Endodermal cell (in vitro differentiated cells): Measurements from ENCODE around the gene LARGE1. TPM values are rescaled to one million over a fixed set of nuclear protein-coding genes. Genes with fewer than 3 reads are reported as not detected.

ENCODE experiments used
- DNase-seq: peaks from one replicate; pipeline ENCODE4 v3.0.0-alpha.2; 2017
- H3K27ac ChIP-seq: 2 replicates; pipeline ENCODE4 v1.5.1; 2013; ENCODE audit warnings: mild to moderate bottlenecking, low read depth, low read length, moderate library complexity
- H3K27me3 ChIP-seq: 2 replicates; pipeline ENCODE4 v1.6.1; 2013; ENCODE audit warnings: mild to moderate bottlenecking, low read length, moderate library complexity; ENCODE audit not compliant: insufficient read depth, control insufficient read depth, poor library complexity, severe bottlenecking
- H3K36me3 ChIP-seq: 2 replicates; pipeline ENCODE4 v1.7.0; 2013; ENCODE audit warnings: mild to moderate bottlenecking, low read length, moderate library complexity; ENCODE audit not compliant: control insufficient read depth, insufficient read depth
- H3K4me1 ChIP-seq: one replicate; pipeline ENCODE4 v1.7.0; 2013; ENCODE audit warnings: low read length; ENCODE audit not compliant: control insufficient read depth, insufficient read depth
- H3K4me3 ChIP-seq: 2 replicates; pipeline ENCODE4 v1.5.1; 2013; ENCODE audit warnings: mild to moderate bottlenecking, low read length, moderate library complexity
- H3K9ac ChIP-seq: 2 replicates; pipeline ENCODE4 v1.6.1; 2013; ENCODE audit warnings: mild to moderate bottlenecking, low read length, moderate library complexity; ENCODE audit not compliant: poor library complexity, severe bottlenecking; ENCODE audit errors: extremely low read depth
- H3K9me3 ChIP-seq: 2 replicates; pipeline ENCODE4 v1.6.1; 2013; ENCODE audit warnings: mild to moderate bottlenecking, low read length, moderate library complexity; ENCODE audit not compliant: control insufficient read depth
- H3K27ac Mint-ChIP-seq: 2 replicates; pipeline ENCODE4 v1.8.0; 2020; ENCODE audit warnings: mixed read lengths
- H3K27me3 Mint-ChIP-seq: 2 replicates; pipeline ENCODE4 v1.8.0; 2021; ENCODE audit warnings: mild to moderate bottlenecking, mixed read lengths; ENCODE audit not compliant: insufficient read depth
- H3K36me3 Mint-ChIP-seq: 2 replicates; pipeline ENCODE4 v1.8.0; 2020; ENCODE audit warnings: low read depth, mixed read lengths
- H3K4me1 Mint-ChIP-seq: 2 replicates; pipeline ENCODE4 v1.8.0; 2020; ENCODE audit warnings: mixed read lengths
- H3K4me3 Mint-ChIP-seq: 2 replicates; pipeline ENCODE4 v1.8.0; 2020; ENCODE audit warnings: mild to moderate bottlenecking, moderate library complexity, mixed read lengths
- H3K9me3 Mint-ChIP-seq: 2 replicates; pipeline ENCODE4 v1.8.0; 2020; ENCODE audit warnings: mild to moderate bottlenecking, mixed read lengths
- WGBS, 2 experiments: methylation state at CpG; one replicate each; pipeline versions ENCODE4 v1.1.5 to v1.1.7; 2013; ENCODE audit warnings: missing lambda C conversion rate in 2 of 2, mixed read lengths in 1 of 2; ENCODE audit not compliant: insufficient coverage in 1 of 2, insufficient read length in 1 of 2; 5-methylcytosine and 5-hydroxymethylcytosine counted together
- total RNA-seq, 2 donors: library from RNA; stranded (reverse); fragmentation: NEBNext Ultra II Directional in 1 of 2; extraction: Animal tissue kit (Norgen Biotek cat#: 25700) in 1 of 2; gene quantifications; 2 replicates in 1 of 2; 3 replicates in 1 of 2; pipeline ENCODE4 v1.2.1, GENCODE V29; 2021
- TF ChIP-seq, protein P1 (sequence below): fragments of 200-600 bp; sonication (generic); conservative IDR thresholded peaks from 2 replicates; pipeline ENCODE4 v1.5.0; 2021; ENCODE audit warnings: antibody characterized with exemption, mild to moderate bottlenecking

LARGE1 gene
- total RNA-seq, 2 donors from 2014 or later, result 17.5 to 24.3 TPM

DNA sequence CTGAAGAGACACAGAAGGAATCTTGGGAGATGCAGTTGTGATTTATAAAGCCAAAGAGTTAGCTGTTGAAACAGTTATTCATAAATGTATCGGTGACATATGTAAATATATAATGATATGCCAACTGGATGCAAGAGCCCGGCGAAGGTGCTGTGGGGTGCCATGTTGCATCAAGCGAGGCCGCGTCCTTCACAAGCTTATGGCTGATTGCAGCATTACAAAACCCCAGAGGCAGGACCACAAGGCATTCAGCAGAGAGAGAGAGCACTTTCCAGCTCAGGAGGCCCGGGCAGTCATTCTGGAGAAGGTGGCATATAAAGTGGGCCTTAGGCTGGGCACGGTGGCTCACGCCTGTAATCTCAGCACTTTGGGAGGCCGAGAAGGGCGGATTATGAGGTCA, 65.6 kb downstream of the LARGE1 start:
- H3K27me3 Mint-ChIP-seq, result peaks cover 100% of the 10 kb centered on the region
- H3K4me1 ChIP-seq, result no peaks in the 10 kb centered on the region
- WGBS, 2 experiments, result 93 to 98% methylated on average over 11 of the region's 11 CpGs
- TF ChIP-seq, protein P1, sequence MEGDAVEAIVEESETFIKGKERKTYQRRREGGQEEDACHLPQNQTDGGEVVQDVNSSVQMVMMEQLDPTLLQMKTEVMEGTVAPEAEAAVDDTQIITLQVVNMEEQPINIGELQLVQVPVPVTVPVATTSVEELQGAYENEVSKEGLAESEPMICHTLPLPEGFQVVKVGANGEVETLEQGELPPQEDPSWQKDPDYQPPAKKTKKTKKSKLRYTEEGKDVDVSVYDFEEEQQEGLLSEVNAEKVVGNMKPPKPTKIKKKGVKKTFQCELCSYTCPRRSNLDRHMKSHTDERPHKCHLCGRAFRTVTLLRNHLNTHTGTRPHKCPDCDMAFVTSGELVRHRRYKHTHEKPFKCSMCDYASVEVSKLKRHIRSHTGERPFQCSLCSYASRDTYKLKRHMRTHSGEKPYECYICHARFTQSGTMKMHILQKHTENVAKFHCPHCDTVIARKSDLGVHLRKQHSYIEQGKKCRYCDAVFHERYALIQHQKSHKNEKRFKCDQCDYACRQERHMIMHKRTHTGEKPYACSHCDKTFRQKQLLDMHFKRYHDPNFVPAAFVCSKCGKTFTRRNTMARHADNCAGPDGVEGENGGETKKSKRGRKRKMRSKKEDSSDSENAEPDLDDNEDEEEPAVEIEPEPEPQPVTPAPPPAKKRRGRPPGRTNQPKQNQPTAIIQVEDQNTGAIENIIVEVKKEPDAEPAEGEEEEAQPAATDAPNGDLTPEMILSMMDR, result no peak
- peaks cover 7% of the 10 kb centered on the region for H3K9me3 Mint-ChIP-seq
- no peak overlapping the region for H3K4me3 Mint-ChIP-seq
- H3K27me3 ChIP-seq, result peaks cover 95% of the 10 kb centered on the region
- H3K4me1 Mint-ChIP-seq, result peaks cover 19% of the 10 kb centered on the region
- H3K9ac ChIP-seq, result no peak overlapping the region
- no peak overlapping the region for H3K27ac ChIP-seq
- H3K27ac Mint-ChIP-seq, result no peak overlapping the region
- H3K36me3 Mint-ChIP-seq, result no peaks in the 10 kb centered on the region
- H3K9me3 ChIP-seq, result no peaks in the 10 kb centered on the region
- H3K36me3 ChIP-seq, result no peaks in the 10 kb centered on the region
- DNase-seq, result no peak
- no peak overlapping the region for H3K4me3 ChIP-seq

DNA sequence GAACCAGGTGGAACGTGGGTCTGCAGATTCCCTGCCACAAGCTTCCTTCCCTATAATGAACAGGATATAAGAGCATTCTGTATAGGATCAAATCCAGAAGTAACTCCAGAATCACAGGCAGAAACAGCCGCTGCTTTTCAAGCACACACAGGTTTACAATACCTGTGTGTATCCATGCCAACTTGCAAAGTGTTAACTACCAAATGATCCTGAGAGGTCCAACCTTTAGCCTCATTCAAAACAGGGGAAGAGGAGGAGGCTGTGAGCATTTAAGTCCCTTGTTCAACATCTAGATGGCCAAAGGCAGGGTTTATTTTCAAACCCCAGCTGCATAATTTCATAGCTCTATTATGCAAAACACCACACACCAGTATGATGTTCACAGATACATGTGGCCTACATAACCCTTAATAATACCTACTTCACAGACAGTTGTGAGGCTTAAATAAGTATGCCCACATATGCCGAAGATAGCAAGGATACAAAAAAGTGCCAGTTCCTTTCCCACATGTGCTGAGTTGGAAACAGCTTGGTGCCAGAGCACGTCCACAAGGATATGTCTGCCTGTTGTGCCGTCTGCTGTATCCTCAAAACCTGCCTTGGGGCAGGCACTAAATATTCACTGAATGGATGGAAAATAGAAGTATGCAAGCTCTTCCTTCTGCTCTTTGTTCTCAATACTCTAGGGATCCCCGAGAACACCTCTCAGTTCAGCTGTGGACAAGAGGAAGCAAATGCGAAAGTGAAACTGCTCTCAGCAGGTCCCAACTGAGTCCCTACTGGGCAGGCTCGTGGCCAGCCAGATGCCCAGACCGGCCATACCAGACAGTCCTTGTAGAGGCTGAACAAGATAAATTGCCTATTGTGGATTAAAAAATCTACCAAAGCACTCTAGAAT, 66.8 kb downstream of the LARGE1 start:
- Histone ChIP-seq H3K4me3 (no peak overlapping the region), H3K27me3 (peaks cover 99% of the 10 kb centered on the region), H3K9ac (no peak overlapping the region), H3K36me3 (no peaks in the 10 kb centered on the region), H3K9me3 (no peaks in the 10 kb centered on the region), H3K27ac (peak overlapping the region; percentile 65), H3K4me1 (no peaks in the 10 kb centered on the region)
- peaks cover 100% of the 10 kb centered on the region for H3K27me3 Mint-ChIP-seq
- no peak overlapping the region for H3K27ac Mint-ChIP-seq
- no peak overlapping the region for H3K4me3 Mint-ChIP-seq
- peaks cover 19% of the 10 kb centered on the region for H3K4me1 Mint-ChIP-seq
- no peaks in the 10 kb centered on the region for H3K36me3 Mint-ChIP-seq
- 77 to 80% methylated on average over 7 to 9 of the region's 9 CpGs for WGBS, 2 experiments
- peaks cover 7% of the 10 kb centered on the region for H3K9me3 Mint-ChIP-seq
- TF ChIP-seq, protein P1, result no peak
- DNase-seq, result no peak

DNA sequence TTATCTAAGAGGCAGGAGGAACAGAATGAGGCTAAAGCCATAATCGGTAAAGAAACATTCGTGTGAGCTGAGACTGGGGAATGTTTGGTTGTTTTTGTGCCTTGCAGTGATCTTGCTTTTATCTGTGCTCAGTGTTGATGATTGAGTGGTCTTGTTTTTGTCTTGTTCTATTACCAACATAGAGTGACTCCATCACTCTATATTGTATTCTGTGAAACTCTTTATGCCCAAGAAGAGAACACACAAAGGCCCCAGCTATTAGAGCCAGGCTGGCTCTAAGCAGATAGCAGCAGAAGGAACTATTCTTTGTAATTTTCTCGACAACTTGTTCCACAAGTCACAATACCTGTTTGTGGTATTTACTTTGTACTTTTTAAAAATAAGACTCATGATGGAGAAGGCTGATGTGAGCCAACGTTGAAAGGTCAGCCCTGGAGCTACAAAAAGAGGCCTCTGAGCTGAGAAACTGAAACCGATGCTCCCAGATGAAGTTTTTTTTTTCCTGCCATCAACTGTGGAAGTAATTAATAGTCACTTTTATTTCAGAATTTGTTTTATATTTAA, 68.4 kb downstream of the LARGE1 start:
- H3K27ac ChIP-seq, result peak overlapping the region; percentile 60
- no peak for DNase-seq
- Mint-ChIP-seq H3K27me3 (peaks cover 100% of the 10 kb centered on the region), H3K9me3 (peaks cover 13% of the 10 kb centered on the region), H3K4me3 (no peak overlapping the region), H3K27ac (no peak overlapping the region), H3K4me1 (peaks cover 19% of the 10 kb centered on the region), H3K36me3 (peaks cover 3% of the 10 kb centered on the region)
- H3K27me3 ChIP-seq, result peaks cover 100% of the 10 kb centered on the region
- H3K9ac ChIP-seq, result no peak overlapping the region
- H3K36me3 ChIP-seq, result no peaks in the 10 kb centered on the region
- TF ChIP-seq, protein P1, result no peak
- WGBS, 2 experiments, result 93 to 97% methylated on average over 4 to 5 of the region's 5 CpGs
- no peak overlapping the region for H3K4me3 ChIP-seq
- no peaks in the 10 kb centered on the region for H3K4me1 ChIP-seq
- peaks cover 14% of the 10 kb centered on the region for H3K9me3 ChIP-seq
